ENCODE data around the gene CCDC197. TPM values are rescaled to one million over a fixed set of nuclear protein-coding genes. Genes with fewer than 3 reads are reported as not detected.

The CCDC197 gene
- total and polyA plus RNA-seq, 4 donors = not detected

GRCh38 chr14:93965287-93965821 lies 31.7 kb upstream of the CCDC197 start (continued):
- no peak for TF ChIP-seq ZBTB33 (IDR thresholded peaks at IDR 0.05)
- no peak for TF ChIP-seq RXRA (IDR thresholded peaks at IDR 0.05)
- TF ChIP-seq RAD21 (IDR thresholded peaks at IDR 0.05) = no peak
- no peak for TF ChIP-seq EGR1 (IDR thresholded peaks at IDR 0.05; ENCODE audit: low read depth in 2 of 2)
- TF ChIP-seq, protein P1, sequence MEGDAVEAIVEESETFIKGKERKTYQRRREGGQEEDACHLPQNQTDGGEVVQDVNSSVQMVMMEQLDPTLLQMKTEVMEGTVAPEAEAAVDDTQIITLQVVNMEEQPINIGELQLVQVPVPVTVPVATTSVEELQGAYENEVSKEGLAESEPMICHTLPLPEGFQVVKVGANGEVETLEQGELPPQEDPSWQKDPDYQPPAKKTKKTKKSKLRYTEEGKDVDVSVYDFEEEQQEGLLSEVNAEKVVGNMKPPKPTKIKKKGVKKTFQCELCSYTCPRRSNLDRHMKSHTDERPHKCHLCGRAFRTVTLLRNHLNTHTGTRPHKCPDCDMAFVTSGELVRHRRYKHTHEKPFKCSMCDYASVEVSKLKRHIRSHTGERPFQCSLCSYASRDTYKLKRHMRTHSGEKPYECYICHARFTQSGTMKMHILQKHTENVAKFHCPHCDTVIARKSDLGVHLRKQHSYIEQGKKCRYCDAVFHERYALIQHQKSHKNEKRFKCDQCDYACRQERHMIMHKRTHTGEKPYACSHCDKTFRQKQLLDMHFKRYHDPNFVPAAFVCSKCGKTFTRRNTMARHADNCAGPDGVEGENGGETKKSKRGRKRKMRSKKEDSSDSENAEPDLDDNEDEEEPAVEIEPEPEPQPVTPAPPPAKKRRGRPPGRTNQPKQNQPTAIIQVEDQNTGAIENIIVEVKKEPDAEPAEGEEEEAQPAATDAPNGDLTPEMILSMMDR (IDR thresholded peaks at IDR 0.05; ENCODE audit: low read depth, low read length, missing input control) = no peak
- no peak for TF ChIP-seq NR2F2 (IDR thresholded peaks at IDR 0.05)
- no peak for TF ChIP-seq HNF4A (conservative IDR thresholded peaks at IDR 0.05)
- no peak for TF ChIP-seq JUND (IDR thresholded peaks at IDR 0.05)
- TF ChIP-seq HNF4G (IDR thresholded peaks at IDR 0.05) = no peak

DNA sequence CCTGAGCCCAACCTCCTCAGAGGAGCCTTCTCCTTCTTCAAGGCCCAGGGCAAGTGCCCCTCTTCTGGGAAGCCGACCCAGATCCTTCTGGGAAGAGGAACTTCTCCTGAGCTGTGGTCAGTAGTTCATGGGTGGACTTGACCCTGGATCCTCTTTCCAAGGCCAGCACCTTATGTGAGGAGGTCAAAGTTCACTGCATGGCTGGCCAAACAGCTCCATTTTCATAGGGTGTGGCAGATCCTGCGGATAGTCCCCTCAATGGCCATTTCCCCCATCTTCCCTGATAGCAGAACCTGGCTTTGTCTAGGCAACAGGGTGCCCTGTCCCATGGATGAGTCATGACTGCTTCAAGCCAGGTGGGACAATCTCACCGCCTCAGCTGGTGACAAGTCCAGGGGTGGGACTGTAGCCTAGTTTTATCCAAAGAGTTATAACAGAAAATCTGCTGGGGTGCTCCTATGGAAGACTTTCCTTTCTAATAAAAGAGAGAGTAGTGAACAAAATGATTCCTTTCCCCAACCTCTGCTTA lies 31.1 kb upstream of the CCDC197 start:
- TF ChIP-seq JUND (IDR thresholded peaks at IDR 0.05) = no peak
- no peak for TF ChIP-seq YY1 (IDR thresholded peaks at IDR 0.05)
- TF ChIP-seq HNF4A (conservative IDR thresholded peaks at IDR 0.05) = no peak
- no peak for TF ChIP-seq GABPA (IDR thresholded peaks at IDR 0.05 in 1 of 2, conservative IDR thresholded peaks at IDR 0.05 in 1 of 2)
- Histone ChIP-seq H3K4me3 (ENCODE audit: low read depth in 1 of 3, low read length in 3 of 3) (no peak overlapping the region), H3K9me3 (ENCODE audit: control insufficient read depth in 4 of 4, low read length in 3 of 4) (no peaks in the 10 kb centered on the region), H3K27ac (ENCODE audit: low read depth in 1 of 2, low read length in 2 of 2) (no peak overlapping the region), H3K36me3 (ENCODE audit: control insufficient read depth in 4 of 4, insufficient read depth in 3 of 4, low read depth in 1 of 4, low read length in 3 of 4) (no peaks in the 10 kb centered on the region), H3K4me1 (ENCODE audit: control insufficient read depth in 4 of 4, insufficient read depth in 4 of 4, low read length in 3 of 4) (peaks cover 0 to 13% (median 2%) of the 10 kb centered on the region in 4 donors), H3K9ac (ENCODE audit: low read depth in 1 of 2, low read length in 2 of 2) (no peak overlapping the region), H3K27me3 (ENCODE audit: control insufficient read depth in 4 of 4, insufficient read depth in 4 of 4, low read length in 3 of 4) (no peaks in the 10 kb centered on the region)
- no peak for DNase-seq (ENCODE audit: low spot score)
- WGBS = 94% methylated on average over 3 of the region's 3 CpGs

DNA sequence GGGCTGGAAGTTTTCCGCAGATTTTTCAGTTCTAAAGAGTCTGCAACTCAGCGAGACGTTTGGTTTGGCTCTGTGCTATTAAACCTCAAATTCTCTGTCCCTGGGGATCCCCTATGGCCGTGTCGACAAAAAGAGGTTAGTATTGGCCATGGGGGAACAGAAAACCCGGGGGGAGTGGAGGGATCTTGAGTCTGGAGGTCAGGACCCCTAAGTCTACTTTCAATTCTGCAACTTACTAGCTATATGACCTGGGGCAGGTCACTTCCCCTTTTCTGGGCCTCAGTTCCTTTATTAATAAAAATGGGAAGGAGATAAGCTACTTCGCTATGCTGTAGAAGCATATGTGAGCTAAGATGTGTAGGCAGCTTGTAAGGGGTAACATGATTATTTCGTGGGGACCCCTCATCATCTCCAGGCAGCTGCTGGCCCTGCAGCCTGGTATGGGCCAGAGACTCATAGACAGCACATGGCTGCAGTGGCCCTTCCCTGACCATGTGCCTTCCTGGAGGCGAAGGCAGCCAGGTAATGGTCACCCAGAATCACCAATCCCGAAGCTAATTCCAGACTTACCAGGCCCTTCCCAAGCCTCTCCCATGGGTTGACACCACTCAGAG lies 29.4 kb upstream of the CCDC197 start:
- H3K27ac ChIP-seq (ENCODE audit: low read depth in 1 of 2, low read length in 2 of 2) = no peak overlapping the region
- 76% methylated on average over 10 of the region's 10 CpGs for WGBS
- no peak for DNase-seq (ENCODE audit: low spot score)
- TF ChIP-seq HNF4A (conservative IDR thresholded peaks at IDR 0.05) (no peak), FOXA1 (IDR thresholded peaks at IDR 0.05) (no peak), MAX (IDR thresholded peaks at IDR 0.05) (no peak), HNF4G (IDR thresholded peaks at IDR 0.05) (no peak), RAD21 (IDR thresholded peaks at IDR 0.05) (no peak), FOXA2 (IDR thresholded peaks at IDR 0.05) (no peak), EGR1 (IDR thresholded peaks at IDR 0.05; ENCODE audit: low read depth in 2 of 2) (no peak)
- TF ChIP-seq, protein P2, sequence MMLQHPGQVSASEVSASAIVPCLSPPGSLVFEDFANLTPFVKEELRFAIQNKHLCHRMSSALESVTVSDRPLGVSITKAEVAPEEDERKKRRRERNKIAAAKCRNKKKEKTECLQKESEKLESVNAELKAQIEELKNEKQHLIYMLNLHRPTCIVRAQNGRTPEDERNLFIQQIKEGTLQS (IDR thresholded peaks at IDR 0.05) = no peak
- TF ChIP-seq, protein P3, sequence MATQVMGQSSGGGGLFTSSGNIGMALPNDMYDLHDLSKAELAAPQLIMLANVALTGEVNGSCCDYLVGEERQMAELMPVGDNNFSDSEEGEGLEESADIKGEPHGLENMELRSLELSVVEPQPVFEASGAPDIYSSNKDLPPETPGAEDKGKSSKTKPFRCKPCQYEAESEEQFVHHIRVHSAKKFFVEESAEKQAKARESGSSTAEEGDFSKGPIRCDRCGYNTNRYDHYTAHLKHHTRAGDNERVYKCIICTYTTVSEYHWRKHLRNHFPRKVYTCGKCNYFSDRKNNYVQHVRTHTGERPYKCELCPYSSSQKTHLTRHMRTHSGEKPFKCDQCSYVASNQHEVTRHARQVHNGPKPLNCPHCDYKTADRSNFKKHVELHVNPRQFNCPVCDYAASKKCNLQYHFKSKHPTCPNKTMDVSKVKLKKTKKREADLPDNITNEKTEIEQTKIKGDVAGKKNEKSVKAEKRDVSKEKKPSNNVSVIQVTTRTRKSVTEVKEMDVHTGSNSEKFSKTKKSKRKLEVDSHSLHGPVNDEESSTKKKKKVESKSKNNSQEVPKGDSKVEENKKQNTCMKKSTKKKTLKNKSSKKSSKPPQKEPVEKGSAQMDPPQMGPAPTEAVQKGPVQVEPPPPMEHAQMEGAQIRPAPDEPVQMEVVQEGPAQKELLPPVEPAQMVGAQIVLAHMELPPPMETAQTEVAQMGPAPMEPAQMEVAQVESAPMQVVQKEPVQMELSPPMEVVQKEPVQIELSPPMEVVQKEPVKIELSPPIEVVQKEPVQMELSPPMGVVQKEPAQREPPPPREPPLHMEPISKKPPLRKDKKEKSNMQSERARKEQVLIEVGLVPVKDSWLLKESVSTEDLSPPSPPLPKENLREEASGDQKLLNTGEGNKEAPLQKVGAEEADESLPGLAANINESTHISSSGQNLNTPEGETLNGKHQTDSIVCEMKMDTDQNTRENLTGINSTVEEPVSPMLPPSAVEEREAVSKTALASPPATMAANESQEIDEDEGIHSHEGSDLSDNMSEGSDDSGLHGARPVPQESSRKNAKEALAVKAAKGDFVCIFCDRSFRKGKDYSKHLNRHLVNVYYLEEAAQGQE (IDR thresholded peaks at IDR 0.05) = no peak
- TF ChIP-seq, protein P1 (IDR thresholded peaks at IDR 0.05; ENCODE audit: low read depth, low read length, missing input control) = no peak
- H3K4me1 ChIP-seq (ENCODE audit: control insufficient read depth in 4 of 4, insufficient read depth in 4 of 4, low read length in 3 of 4) = peaks cover 0 to 12% (median 3%) of the 10 kb centered on the region in 4 donors
- no peak overlapping the region for H3K9ac ChIP-seq (ENCODE audit: low read depth in 1 of 2, low read length in 2 of 2)
- H3K36me3 ChIP-seq (ENCODE audit: control insufficient read depth in 4 of 4, insufficient read depth in 3 of 4, low read depth in 1 of 4, low read length in 3 of 4) = no peaks in the 10 kb centered on the region
- no peak overlapping the region for H3K4me3 ChIP-seq (ENCODE audit: low read depth in 1 of 3, low read length in 3 of 3)
- no peaks in the 10 kb centered on the region for H3K9me3 ChIP-seq (ENCODE audit: control insufficient read depth in 4 of 4, low read length in 3 of 4)
- no peaks in the 10 kb centered on the region for H3K27me3 ChIP-seq (ENCODE audit: control insufficient read depth in 4 of 4, insufficient read depth in 4 of 4, low read length in 3 of 4)
